H1 (cell line): ENCODE data around the gene TACC2. TPM values are rescaled to one million over a fixed set of nuclear protein-coding genes. Genes with fewer than 3 reads are reported as not detected.

Experiments used
- CTCF ChIA-PET: fragments of 300-600 bp; sonication (Branson Sonifier 250); formaldehyde crosslinking; loops from one replicate; lab custom pipeline; 2021; ENCODE audit not compliant: partially characterized antibody; lab: Charles Lee
- POLR2A ChIA-PET: fragments of 300-600 bp; sonication (Branson Sonifier 250); formaldehyde crosslinking; loops from one replicate; lab custom pipeline; 2021; ENCODE audit warnings: inconsistent platforms; ENCODE audit not compliant: partially characterized antibody; lab: Charles Lee
- DNase-seq, 2 experiments: peaks; one replicate each; pipeline versions ENCODE4 v3.0.0 to v3.0.0-alpha.2; 2010 to 2022; ENCODE audit warnings: low spot score in 2 of 2, low read depth in 1 of 2, mixed read lengths in 1 of 2
- FAIRE-seq: peaks from 2 replicates; lab custom pipeline; 2011; peaks lifted over from hg19 to GRCh38; lab: Jason Lieb, UNC
- H2AFZ ChIP-seq: 2 replicates; pipeline ENCODE4 v1.8.1; 2012; ENCODE audit warnings: low read length, inconsistent platforms
- H2AK5ac ChIP-seq: 2 replicates; pipeline ENCODE4 v1.6.1; 2013; ENCODE audit warnings: low read depth, low read length
- H2BK120ac ChIP-seq: replicated peaks from 2 replicates; pipeline ENCODE3; 2013; ENCODE audit warnings: low read depth, low read length, inconsistent platforms
- H2BK12ac ChIP-seq: 2 replicates; pipeline ENCODE4 v1.6.1; 2013; ENCODE audit warnings: low read depth, low read length
- H2BK15ac ChIP-seq: 2 replicates; pipeline ENCODE4 v1.6.1; 2013; ENCODE audit warnings: low read length
- H2BK20ac ChIP-seq: 2 replicates; pipeline ENCODE4 v1.6.1; 2013; ENCODE audit warnings: low read length
- H2BK5ac ChIP-seq: 2 replicates; pipeline ENCODE4 v1.6.1; 2013; ENCODE audit warnings: low read depth, low read length
- H3K14ac ChIP-seq: 2 replicates; pipeline ENCODE4 v1.6.1; 2013; ENCODE audit warnings: inconsistent platforms; ENCODE audit not compliant: insufficient read length
- H3K18ac ChIP-seq: 2 replicates; pipeline ENCODE4 v1.6.1; 2013; ENCODE audit warnings: low read length; ENCODE audit errors: extremely low read depth
- H3K23ac ChIP-seq: 2 replicates; pipeline ENCODE4 v1.6.1; 2013; ENCODE audit warnings: inconsistent platforms; ENCODE audit not compliant: insufficient read length
- H3K23me2 ChIP-seq: 2 replicates; pipeline ENCODE4 v1.6.1; 2013; ENCODE audit warnings: low read depth, low read length
- H3K27ac ChIP-seq: 2 replicates; pipeline ENCODE4 v1.6.1; 2011; ENCODE audit warnings: low read depth, low read length, inconsistent platforms
- H3K27me3 ChIP-seq, 4 experiments: replicated peaks in 1 of 4; 1 replicate in 1 of 4; 2 replicates in 3 of 4; pipeline versions ENCODE4 v1.6.1 to v1.8.1; 2011 to 2013; ENCODE audit warnings: low read length in 3 of 4, mild to moderate bottlenecking in 3 of 4, inconsistent platforms in 2 of 4, mixed read lengths in 2 of 4, moderate library complexity in 1 of 4; ENCODE audit not compliant: control insufficient read depth in 3 of 4, insufficient read depth in 3 of 4; ENCODE audit errors: extremely low read depth in 1 of 4
- H3K36me3 ChIP-seq, 4 experiments: 2 replicates each; pipeline versions ENCODE4 v1.6.1 to v1.8.1; 2011 to 2013; ENCODE audit warnings: mild to moderate bottlenecking in 4 of 4, low read length in 3 of 4, moderate library complexity in 2 of 4, control low read depth in 1 of 4, inconsistent platforms in 1 of 4; ENCODE audit not compliant: insufficient read depth in 4 of 4, control insufficient read depth in 2 of 4
- H3K4ac ChIP-seq: replicated peaks from 2 replicates; pipeline ENCODE3; 2013; ENCODE audit warnings: low read length, low read depth, mixed read lengths, inconsistent platforms; ENCODE audit not compliant: insufficient read length
- H3K4me1 ChIP-seq, 4 experiments: replicated peaks in 1 of 4; 1 replicate in 1 of 4; 2 replicates in 3 of 4; pipeline versions ENCODE4 v1.6.1 to v1.8.1; 2011 to 2013; ENCODE audit warnings: low read length in 3 of 4, inconsistent platforms in 2 of 4, mixed read lengths in 1 of 4; ENCODE audit not compliant: insufficient read depth in 4 of 4, control insufficient read depth in 3 of 4
- H3K4me2 ChIP-seq, 2 experiments: 2 replicates each; pipeline versions ENCODE4 v1.6.1 to v1.8.1; 2011 to 2013; ENCODE audit warnings: low read depth in 2 of 2, low read length in 2 of 2, control low read depth in 1 of 2, inconsistent platforms in 1 of 2, mild to moderate bottlenecking in 1 of 2; ENCODE audit not compliant: insufficient read depth in 1 of 2
- H3K4me3 ChIP-seq, 4 experiments: fragments of 200-600, 300-600 bp in 1 of 4; sonication (generic), shearing (Covaris generic), sonication (Bioruptor Twin) in 1 of 4; 2 replicates each; pipeline versions ENCODE4 v1.5.1 to v1.8.1; 2011 to 2016; ENCODE audit warnings: low read length in 4 of 4, low read depth in 3 of 4, control low read depth in 2 of 4, inconsistent platforms in 2 of 4, mild to moderate bottlenecking in 2 of 4, mixed read lengths in 1 of 4, moderate library complexity in 1 of 4; ENCODE audit not compliant: insufficient read depth in 2 of 4; ENCODE audit errors: extremely low read depth in 1 of 4
- H3K56ac ChIP-seq: replicated peaks from 2 replicates; pipeline ENCODE3; 2013; ENCODE audit warnings: low read depth, mild to moderate bottlenecking, mixed read lengths, low read length, inconsistent platforms; ENCODE audit not compliant: insufficient read length
- H3K79me1 ChIP-seq: 2 replicates; pipeline ENCODE4 v1.6.1; 2013; ENCODE audit warnings: low read depth, low read length, control low read depth
- H3K79me2 ChIP-seq, 2 experiments: 2 replicates each; pipeline versions ENCODE4 v1.6.1 to v1.8.1; 2012 to 2013; ENCODE audit warnings: low read length in 2 of 2, mild to moderate bottlenecking in 2 of 2, inconsistent platforms in 1 of 2; ENCODE audit not compliant: insufficient read depth in 2 of 2, control insufficient read depth in 1 of 2
- H3K9ac ChIP-seq, 4 experiments: replicated peaks in 1 of 4; 1 replicate in 1 of 4; 2 replicates in 3 of 4; pipeline versions ENCODE4 v1.6.1 to v1.8.1; 2011 to 2013; ENCODE audit warnings: low read depth in 3 of 4, low read length in 3 of 4, control low read depth in 2 of 4, mild to moderate bottlenecking in 2 of 4, moderate library complexity in 2 of 4, inconsistent platforms in 1 of 4; ENCODE audit errors: extremely low read depth in 1 of 4
- H3K9me3 ChIP-seq, 2 experiments: 2 replicates each; pipeline versions ENCODE4 v1.6.1 to v1.8.1; 2012 to 2013; ENCODE audit warnings: mild to moderate bottlenecking in 2 of 2, moderate library complexity in 2 of 2, control low read depth in 1 of 2, inconsistent platforms in 1 of 2, low read depth in 1 of 2, low read length in 1 of 2, mixed read lengths in 1 of 2; ENCODE audit not compliant: insufficient read depth in 2 of 2
- H4K20me1 ChIP-seq, 2 experiments: replicated peaks in 1 of 2; 2 replicates each; pipeline versions ENCODE3 to v1.8.1; 2011 to 2013; ENCODE audit warnings: inconsistent platforms in 2 of 2, low read length in 2 of 2, mild to moderate bottlenecking in 1 of 2; ENCODE audit not compliant: insufficient read depth in 2 of 2, control insufficient read depth in 1 of 2
- H4K5ac ChIP-seq: 2 replicates; pipeline ENCODE4 v1.6.1; 2013; ENCODE audit warnings: low read length, low read depth, mixed read lengths, inconsistent platforms; ENCODE audit not compliant: insufficient read length
- H4K8ac ChIP-seq: 2 replicates; pipeline ENCODE4 v1.8.0; 2013; ENCODE audit warnings: mild to moderate bottlenecking, moderate library complexity, low read length, inconsistent platforms; ENCODE audit not compliant: insufficient read depth; ENCODE audit errors: extremely low read depth
- H4K91ac ChIP-seq: replicated peaks from 2 replicates; pipeline ENCODE3; 2013; ENCODE audit warnings: low read length, mixed read lengths, inconsistent platforms; ENCODE audit not compliant: insufficient read length
- BACH1 ChIP-seq: IDR thresholded peaks from 2 replicates; pipeline ENCODE4 v1.6.1; 2012; ENCODE audit warnings: low read length, improper control_type of control experiment
- CBX8 ChIP-seq: fragments of 300-800, 300-1000 bp; sonication (generic); IDR thresholded peaks from 2 replicates; pipeline ENCODE4 v1.7.1; 2016; ENCODE audit warnings: low read depth, low read length, borderline replicate concordance
- GTF2F1 ChIP-seq: IDR thresholded peaks from 2 replicates; pipeline ENCODE4 v1.6.1; 2012; ENCODE audit warnings: low read depth, low read length, improper control_type of control experiment, borderline replicate concordance
- JUN ChIP-seq: IDR thresholded peaks from 2 replicates; pipeline ENCODE4 v1.6.1; 2011; ENCODE audit warnings: low read depth, mild to moderate bottlenecking, improper control_type of control experiment, low read length
- JUND ChIP-seq: IDR thresholded peaks from 2 replicates; pipeline ENCODE4 v1.6.1; 2011; ENCODE audit warnings: mild to moderate bottlenecking, improper control_type of control experiment, low read length
- KDM4A ChIP-seq: IDR thresholded peaks from one replicate; pipeline ENCODE4 v1.7.1; 2012; ENCODE audit warnings: low read depth, mild to moderate bottlenecking, moderate library complexity, low read length, inconsistent platforms; ENCODE audit not compliant: severe bottlenecking
- SP2 ChIP-seq: IDR thresholded peaks from 2 replicates; pipeline ENCODE4 v1.6.1; 2012; ENCODE audit warnings: mild to moderate bottlenecking, low read length, inconsistent platforms
- WGBS, 2 experiments: shearing (Covaris generic) in 1 of 2; methylation state at CpG; one replicate each; pipeline versions ENCODE4 v1.1.6 to v1.1.7; 2013 to 2015; ENCODE audit warnings: low lambda C conversion rate in 2 of 2, mixed read lengths in 2 of 2, inconsistent platforms in 1 of 2, low coverage in 1 of 2, missing lambda C conversion rate in 1 of 2; ENCODE audit not compliant: insufficient replicate concordance in 2 of 2, insufficient coverage in 1 of 2, insufficient read length in 1 of 2; ENCODE audit errors: extremely low coverage in 1 of 2, missing lambda C conversion rate in 1 of 2; 5-methylcytosine and 5-hydroxymethylcytosine counted together
- polyA plus RNA-seq, 7 experiments: library from polyadenylated mRNA; depleted of rRNA in 3 of 7; stranded (reverse) in 5 of 7; unstranded in 2 of 7; fragments of >200 nt in 5 of 7; fragments of 200-250 nt in 2 of 7; gene quantifications; 1 replicate in 5 of 7; 2 replicates in 1 of 7; 4 replicates in 1 of 7; pipeline versions ENCODE4 v1.2.1 to v1.2.3, GENCODE V29; 2011 to 2013; ENCODE audit warnings: missing spikeins in 2 of 7, mixed read lengths in 2 of 7
- total RNA-seq: library from RNA; stranded (reverse); fragmentation: NEBNext Ultra II Directional; extraction: Animal tissue kit (Norgen Biotek cat#: 25700); gene quantifications from 2 replicates; pipeline ENCODE4 v1.2.1, GENCODE V29; 2021
- TF ChIP-seq, protein P1 (sequence below): IDR thresholded peaks from 2 replicates; pipeline ENCODE4 v1.6.1; 2011; ENCODE audit warnings: low read length, improper control_type of control experiment

The TACC2 gene
- total and polyA plus RNA-seq, 2 of the 8 experiments (the other 6 are each of a cell fraction or from before 2014, with no cell fraction given): 21.2 to 46.6 TPM

DNA sequence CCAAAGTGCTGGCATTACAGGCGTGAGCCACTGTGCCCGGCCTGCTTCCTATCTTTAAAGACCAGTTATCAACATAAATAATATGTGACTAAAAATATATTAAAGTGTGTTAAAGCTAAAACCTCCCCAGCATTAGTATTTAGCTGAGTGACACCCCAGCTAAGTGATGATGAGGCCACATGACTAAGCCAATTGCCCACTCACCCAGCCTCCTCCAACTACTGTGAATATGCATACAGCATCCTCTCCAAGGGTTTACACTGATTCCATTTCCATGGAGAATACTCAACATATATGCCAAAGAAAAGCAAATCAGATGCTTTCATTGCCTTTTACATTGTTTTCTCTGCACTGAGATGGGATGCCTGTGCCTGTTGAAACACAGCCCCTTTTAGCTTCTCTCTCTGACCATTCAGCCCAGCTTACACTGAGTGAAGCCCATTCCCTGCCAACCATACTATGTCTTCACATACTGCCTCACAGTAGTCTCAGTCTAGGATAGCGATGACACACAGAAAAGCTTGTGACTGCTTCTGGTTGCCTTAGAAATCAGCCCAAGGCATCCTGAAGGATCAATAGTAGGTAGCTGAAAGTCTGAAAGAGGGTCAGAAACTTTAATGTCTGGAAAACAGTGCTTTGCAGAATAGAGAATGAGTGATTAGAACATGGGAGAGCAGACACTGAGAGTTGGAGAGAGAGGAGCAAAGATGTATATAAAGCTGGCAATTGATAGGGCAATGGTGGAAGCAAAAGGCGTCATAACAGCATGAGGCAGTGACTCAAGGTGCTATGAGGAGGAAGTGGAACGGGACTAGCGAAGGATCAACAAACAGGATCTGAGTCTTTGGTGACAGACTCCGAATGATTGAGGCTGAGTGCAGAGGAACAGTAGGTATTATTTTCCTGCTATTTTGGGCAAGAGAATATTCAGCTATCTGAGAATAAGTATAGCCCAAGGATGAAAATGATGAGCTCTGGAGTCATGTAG lies 41.3 kb upstream of the TACC2 start:
- ChIA-PET POLR2A (interaction anchor here (0.7 to 3.9 kb wide), 2 partner anchors 19 to 24 kb away, joined by 3 to 17 read pairs; partner anchors contain the start of gene ATE1), CTCF (interaction anchor here (0.6 to 1.4 kb wide), 6 partner anchors 9 to 213 kb away, joined by 3 to 4 read pairs (median 3); no protein-coding TSS in a partner anchor)
- no peak overlapping the region for H2BK20ac ChIP-seq
- H3K56ac ChIP-seq: no peak overlapping the region
- H3K18ac ChIP-seq: no peak overlapping the region
- H3K27me3 ChIP-seq: no peaks in the 10 kb centered on the region
- no peak for DNase-seq
- FAIRE-seq: no peak
- H3K79me2 ChIP-seq: no peaks in the 10 kb centered on the region
- H3K4ac ChIP-seq: no peak overlapping the region
- no peak overlapping the region for H4K91ac ChIP-seq
- no peak overlapping the region for H2BK12ac ChIP-seq
- H2BK15ac ChIP-seq: no peak overlapping the region
- no peak overlapping the region for H3K14ac ChIP-seq
- H2AFZ ChIP-seq: no peak overlapping the region
- WGBS, 2 experiments: 88% methylated on average over 7 of the region's 7 CpGs; no CpG with 5 or more reads in 1 of the 2 experiments
- no peak overlapping the region for H3K4me2 ChIP-seq
- H4K20me1 ChIP-seq: no peaks in the 10 kb centered on the region
- H2BK120ac ChIP-seq: no peak overlapping the region
- H3K9me3 ChIP-seq: no peaks in the 10 kb centered on the region
- no peak overlapping the region; the same call in none of the 2 replicates for H3K27ac ChIP-seq
- H2BK5ac ChIP-seq: no peak overlapping the region
- no peaks in the 10 kb centered on the region for H3K79me1 ChIP-seq
- no peaks in the 10 kb centered on the region for H3K23me2 ChIP-seq
- H2AK5ac ChIP-seq: no peak overlapping the region
- no peak overlapping the region for H4K5ac ChIP-seq
- H4K8ac ChIP-seq: no peak overlapping the region
- H3K4me3 ChIP-seq: no peak overlapping the region
- H3K36me3 ChIP-seq: no peaks in the 10 kb centered on the region
- H3K23ac ChIP-seq: no peak overlapping the region
- no peak overlapping the region for H3K9ac ChIP-seq
- no peaks in the 10 kb centered on the region; a peak in 1 of 7 replicates for H3K4me1 ChIP-seq
- TF ChIP-seq, protein P1, sequence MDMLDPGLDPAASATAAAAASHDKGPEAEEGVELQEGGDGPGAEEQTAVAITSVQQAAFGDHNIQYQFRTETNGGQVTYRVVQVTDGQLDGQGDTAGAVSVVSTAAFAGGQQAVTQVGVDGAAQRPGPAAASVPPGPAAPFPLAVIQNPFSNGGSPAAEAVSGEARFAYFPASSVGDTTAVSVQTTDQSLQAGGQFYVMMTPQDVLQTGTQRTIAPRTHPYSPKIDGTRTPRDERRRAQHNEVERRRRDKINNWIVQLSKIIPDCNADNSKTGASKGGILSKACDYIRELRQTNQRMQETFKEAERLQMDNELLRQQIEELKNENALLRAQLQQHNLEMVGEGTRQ: no peak
- TF ChIP-seq SP2: no peak
- no peak for TF ChIP-seq GTF2F1
- no peak for TF ChIP-seq KDM4A
- TF ChIP-seq JUND: no peak
- TF ChIP-seq BACH1: no peak
- no peak for TF ChIP-seq JUN
- no peak for TF ChIP-seq CBX8
